ENCODE results near the gene GGTLC1.
"Not testable (repeated sequence)": the region's sequence is repeated elsewhere in the genome, so short reads cannot be mapped to it uniquely, and the experiment has no call there.

The GGTLC1 gene

DNA sequence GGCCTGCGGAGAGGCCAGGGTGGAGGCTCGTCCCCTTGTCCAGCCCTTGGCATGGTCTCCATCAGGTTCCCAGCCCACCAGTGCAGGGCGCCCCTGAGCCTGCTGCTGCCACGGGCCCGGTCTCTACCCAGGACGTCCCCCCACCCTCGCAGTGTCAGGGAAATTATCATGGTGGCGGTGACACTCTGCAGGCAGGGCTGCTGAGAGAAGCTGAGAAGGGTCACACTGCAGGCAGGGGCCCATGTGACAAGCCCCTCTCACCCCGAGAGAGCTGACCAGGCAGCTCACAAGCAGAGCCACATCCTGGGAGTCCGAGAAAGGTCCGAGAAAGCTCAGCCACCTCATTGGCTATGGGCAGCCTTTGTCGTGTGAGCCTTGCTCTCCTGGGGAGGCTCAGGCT is 4.9 kb upstream of the GGTLC1 start:
- H3K4me1 ChIP-seq (ENCODE audit: insufficient read depth, low read length, severe bottlenecking); H3F3A ChIP-seq (ENCODE audit: insufficient read depth, low read length); H4K20me1 ChIP-seq (ENCODE audit: insufficient read depth, low read length); H3K4me2 ChIP-seq (ENCODE audit: low read length); H3K79me2 ChIP-seq (ENCODE audit: insufficient read depth, low read length); H3K4me3 ChIP-seq (ENCODE audit: low read depth, low read length, poor library complexity, severe bottlenecking); H3K9ac ChIP-seq (ENCODE audit: low read length); H3K9me3 ChIP-seq (ENCODE audit: low read length); H3K36me3 ChIP-seq (ENCODE audit: insufficient read depth, low read length); H3K27ac ChIP-seq (ENCODE audit: low read depth, low read length, poor library complexity, severe bottlenecking); H3K27me3 ChIP-seq (ENCODE audit: insufficient read depth, low read length); H2AFZ ChIP-seq (ENCODE audit: low read length); H3K9me2 ChIP-seq (ENCODE audit: low read depth, low read length): not testable (repeated sequence)

DNA sequence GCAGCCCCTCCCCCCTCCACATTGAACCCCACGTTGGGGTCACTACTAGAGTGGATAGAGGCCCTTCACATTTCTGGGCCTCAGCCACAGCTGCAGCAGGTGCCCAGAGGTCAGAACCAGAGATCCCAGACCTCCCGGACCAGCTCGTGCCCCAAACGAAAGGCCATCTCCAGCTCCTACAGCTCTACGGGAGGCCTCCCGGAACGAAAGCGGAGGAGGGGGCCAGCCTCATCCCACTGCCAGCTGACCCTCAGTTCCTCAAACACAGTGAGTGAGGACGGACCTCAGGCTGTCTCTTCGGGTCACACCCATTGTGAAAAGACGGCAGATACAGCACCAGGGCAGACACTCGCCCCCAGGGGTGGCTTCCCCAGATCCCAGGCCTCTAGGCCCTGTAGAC is 1.7 kb upstream of the GGTLC1 start:
- not testable (repeated sequence) for H3K9me3 ChIP-seq (ENCODE audit: low read length); H3K27me3 ChIP-seq (ENCODE audit: insufficient read depth, low read length); H3K9ac ChIP-seq (ENCODE audit: low read length); H3K4me2 ChIP-seq (ENCODE audit: low read length); H3F3A ChIP-seq (ENCODE audit: insufficient read depth, low read length); H3K4me3 ChIP-seq (ENCODE audit: low read depth, low read length, poor library complexity, severe bottlenecking); H3K9me2 ChIP-seq (ENCODE audit: low read depth, low read length); H3K36me3 ChIP-seq (ENCODE audit: insufficient read depth, low read length); H3K4me1 ChIP-seq (ENCODE audit: insufficient read depth, low read length, severe bottlenecking); H4K20me1 ChIP-seq (ENCODE audit: insufficient read depth, low read length); H3K27ac ChIP-seq (ENCODE audit: low read depth, low read length, poor library complexity, severe bottlenecking); H3K79me2 ChIP-seq (ENCODE audit: insufficient read depth, low read length); H2AFZ ChIP-seq (ENCODE audit: low read length)

DNA sequence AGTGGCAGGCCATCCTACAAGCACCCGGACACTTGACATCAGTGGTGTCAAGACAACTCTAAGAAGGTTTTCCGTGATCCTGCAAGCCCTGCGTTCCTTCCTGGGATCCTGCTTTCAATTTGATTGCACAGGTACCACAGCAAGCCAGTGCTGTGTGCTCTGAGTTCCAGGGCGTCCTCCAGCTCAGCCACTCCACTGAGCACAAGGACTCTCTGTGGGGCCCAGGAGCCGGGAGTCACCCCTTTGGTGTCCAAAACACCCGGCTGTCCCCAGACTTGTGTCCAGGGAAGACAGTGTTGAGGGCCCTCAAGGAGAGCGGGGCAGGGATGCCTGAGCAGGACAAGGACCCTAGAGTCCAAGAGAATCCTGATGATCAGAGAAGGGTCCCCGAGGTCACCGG is 387 bp upstream of the GGTLC1 start:
- H4K20me1 ChIP-seq (ENCODE audit: insufficient read depth, low read length); H3K4me3 ChIP-seq (ENCODE audit: low read depth, low read length, poor library complexity, severe bottlenecking); H3K79me2 ChIP-seq (ENCODE audit: insufficient read depth, low read length); H3F3A ChIP-seq (ENCODE audit: insufficient read depth, low read length); H2AFZ ChIP-seq (ENCODE audit: low read length); H3K27me3 ChIP-seq (ENCODE audit: insufficient read depth, low read length); H3K9ac ChIP-seq (ENCODE audit: low read length); H3K9me3 ChIP-seq (ENCODE audit: low read length); H3K4me1 ChIP-seq (ENCODE audit: insufficient read depth, low read length, severe bottlenecking); H3K9me2 ChIP-seq (ENCODE audit: low read depth, low read length); H3K27ac ChIP-seq (ENCODE audit: low read depth, low read length, poor library complexity, severe bottlenecking); H3K36me3 ChIP-seq (ENCODE audit: insufficient read depth, low read length); H3K4me2 ChIP-seq (ENCODE audit: low read length): not testable (repeated sequence)

DNA sequence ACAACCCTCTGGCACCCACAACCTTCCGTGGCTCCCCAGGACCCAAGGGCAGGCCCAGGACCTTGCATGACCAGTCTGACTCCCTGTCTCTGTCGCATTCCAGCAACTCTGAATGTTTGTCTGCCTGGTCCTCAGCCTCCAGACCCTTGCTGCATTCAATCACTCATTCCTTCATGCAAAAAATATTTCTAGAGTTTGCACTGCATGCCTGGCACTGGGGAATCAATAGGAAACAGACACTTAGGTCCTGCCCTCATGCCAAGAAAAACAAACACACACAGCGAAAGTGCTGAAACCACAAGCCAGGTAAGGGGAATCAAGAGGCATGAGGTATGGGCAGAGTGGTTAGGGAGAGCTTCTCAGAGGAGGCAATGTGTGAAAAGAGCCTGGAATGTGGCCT is 1.9 kb downstream of the GGTLC1 start:
- not testable (repeated sequence) for H4K20me1 ChIP-seq (ENCODE audit: insufficient read depth, low read length)

DNA sequence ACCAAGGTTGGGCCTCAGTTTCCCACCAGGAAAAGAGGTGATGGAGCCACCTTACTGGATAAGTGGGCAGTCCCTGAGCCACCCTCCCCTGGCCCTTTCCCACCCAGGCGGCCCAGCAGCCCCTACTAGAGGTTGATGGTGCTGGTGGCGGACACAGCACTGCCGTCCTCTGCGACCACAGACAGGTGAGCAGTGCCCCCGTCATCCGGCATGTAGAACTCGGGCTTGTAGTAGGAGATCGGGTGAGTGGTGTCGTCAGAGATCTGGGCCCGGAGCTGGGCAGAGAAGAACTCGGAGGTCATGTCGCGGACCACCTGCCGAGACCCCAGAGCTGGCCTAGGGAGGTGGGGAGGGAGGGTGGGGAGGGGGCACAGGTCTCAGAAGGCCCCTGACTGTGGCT is 2.3 kb downstream of the GGTLC1 start:
- not testable (repeated sequence) for H3K27ac ChIP-seq (ENCODE audit: low read depth, low read length, poor library complexity, severe bottlenecking); H3K9me2 ChIP-seq (ENCODE audit: low read depth, low read length); H3K79me2 ChIP-seq (ENCODE audit: insufficient read depth, low read length); H3F3A ChIP-seq (ENCODE audit: insufficient read depth, low read length); H3K36me3 ChIP-seq (ENCODE audit: insufficient read depth, low read length); H3K4me2 ChIP-seq (ENCODE audit: low read length); H3K9me3 ChIP-seq (ENCODE audit: low read length); H3K4me3 ChIP-seq (ENCODE audit: low read depth, low read length, poor library complexity, severe bottlenecking); H3K9ac ChIP-seq (ENCODE audit: low read length); H2AFZ ChIP-seq (ENCODE audit: low read length); H3K4me1 ChIP-seq (ENCODE audit: insufficient read depth, low read length, severe bottlenecking); H4K20me1 ChIP-seq (ENCODE audit: insufficient read depth, low read length); H3K27me3 ChIP-seq (ENCODE audit: insufficient read depth, low read length)

More for the DNA sequence above, 1.9 kb downstream of the GGTLC1 start:
- not testable (repeated sequence) for H3K4me3 ChIP-seq (ENCODE audit: low read depth, low read length, poor library complexity, severe bottlenecking); H3K4me2 ChIP-seq (ENCODE audit: low read length); H3K27me3 ChIP-seq (ENCODE audit: insufficient read depth, low read length); H2AFZ ChIP-seq (ENCODE audit: low read length); H3F3A ChIP-seq (ENCODE audit: insufficient read depth, low read length); H3K9ac ChIP-seq (ENCODE audit: low read length); H3K9me2 ChIP-seq (ENCODE audit: low read depth, low read length); H3K79me2 ChIP-seq (ENCODE audit: insufficient read depth, low read length); H3K9me3 ChIP-seq (ENCODE audit: low read length); H3K4me1 ChIP-seq (ENCODE audit: insufficient read depth, low read length, severe bottlenecking); H3K36me3 ChIP-seq (ENCODE audit: insufficient read depth, low read length); H3K27ac ChIP-seq (ENCODE audit: low read depth, low read length, poor library complexity, severe bottlenecking)

DNA sequence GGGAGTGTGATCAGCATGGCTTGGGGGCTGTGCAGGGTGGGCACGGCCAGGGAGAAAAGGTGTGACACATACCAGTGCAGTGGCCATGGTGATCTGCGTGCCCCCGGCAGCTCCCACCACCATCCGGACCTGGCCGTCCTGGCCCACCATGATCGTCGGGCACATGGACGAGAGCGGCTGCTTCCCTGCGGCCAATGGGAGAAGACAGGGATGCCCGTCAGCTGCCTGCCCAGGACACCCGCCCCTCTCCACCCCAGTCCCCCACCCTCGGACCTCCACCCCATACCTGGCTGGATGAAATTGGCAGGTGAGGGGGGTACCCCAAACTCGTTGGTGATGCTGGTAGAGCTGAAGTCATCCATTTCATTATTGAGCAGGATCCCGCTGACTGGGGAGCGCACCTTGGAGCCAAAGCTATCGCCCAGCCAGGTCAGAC is 2.8 kb downstream of the GGTLC1 start:
- H3K4me1 ChIP-seq (ENCODE audit: insufficient read depth, low read length, severe bottlenecking); H3K9me3 ChIP-seq (ENCODE audit: low read length); H3K36me3 ChIP-seq (ENCODE audit: insufficient read depth, low read length); H2AFZ ChIP-seq (ENCODE audit: low read length); H3K27me3 ChIP-seq (ENCODE audit: insufficient read depth, low read length); H3K79me2 ChIP-seq (ENCODE audit: insufficient read depth, low read length); H3K4me3 ChIP-seq (ENCODE audit: low read depth, low read length, poor library complexity, severe bottlenecking); H4K20me1 ChIP-seq (ENCODE audit: insufficient read depth, low read length); H3K27ac ChIP-seq (ENCODE audit: low read depth, low read length, poor library complexity, severe bottlenecking); H3F3A ChIP-seq (ENCODE audit: insufficient read depth, low read length); H3K9me2 ChIP-seq (ENCODE audit: low read depth, low read length); H3K4me2 ChIP-seq (ENCODE audit: low read length); H3K9ac ChIP-seq (ENCODE audit: low read length): not testable (repeated sequence)

DNA sequence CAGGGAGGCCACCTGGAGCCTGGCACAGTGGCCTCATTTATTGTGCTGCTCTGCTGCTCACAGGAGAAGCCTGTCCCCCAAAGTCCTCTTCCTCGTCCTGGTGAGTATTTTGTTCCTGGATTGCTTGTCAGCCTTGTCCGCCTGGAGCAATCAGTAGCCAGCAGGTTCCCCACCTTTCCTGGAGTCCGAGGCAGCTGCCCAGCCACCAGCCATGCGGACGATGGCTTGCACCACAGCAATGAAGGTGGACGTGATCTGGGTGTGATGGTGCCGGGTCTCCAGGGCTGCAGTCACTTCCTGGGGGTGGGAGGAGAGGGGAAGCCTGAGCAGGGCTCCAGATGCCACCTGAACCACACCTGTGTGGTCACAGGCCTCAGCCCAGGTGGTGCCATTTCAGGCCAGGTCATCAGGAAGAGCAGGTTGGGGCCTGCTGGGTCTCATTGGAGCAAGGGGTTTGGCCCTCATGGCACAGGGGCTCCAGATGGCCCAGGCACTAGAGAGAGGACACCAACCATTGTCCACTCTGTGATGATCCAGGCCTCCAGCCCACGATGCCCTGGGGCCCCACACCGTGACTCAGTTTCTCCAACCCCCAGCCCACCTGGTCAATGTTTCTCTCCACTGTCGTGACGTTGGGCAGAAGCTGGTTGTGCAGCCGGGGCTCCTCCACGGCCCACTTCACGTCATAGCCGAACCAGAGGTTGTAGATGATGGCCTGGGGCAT is 3.4 kb downstream of the GGTLC1 start:
- H3K36me3 ChIP-seq (ENCODE audit: insufficient read depth, low read length); H3K9me2 ChIP-seq (ENCODE audit: low read depth, low read length); H2AFZ ChIP-seq (ENCODE audit: low read length); H4K20me1 ChIP-seq (ENCODE audit: insufficient read depth, low read length); H3K4me1 ChIP-seq (ENCODE audit: insufficient read depth, low read length, severe bottlenecking); H3K9me3 ChIP-seq (ENCODE audit: low read length); H3K4me2 ChIP-seq (ENCODE audit: low read length); H3K9ac ChIP-seq (ENCODE audit: low read length); H3K27ac ChIP-seq (ENCODE audit: low read depth, low read length, poor library complexity, severe bottlenecking); H3K4me3 ChIP-seq (ENCODE audit: low read depth, low read length, poor library complexity, severe bottlenecking); H3K27me3 ChIP-seq (ENCODE audit: insufficient read depth, low read length); H3K79me2 ChIP-seq (ENCODE audit: insufficient read depth, low read length); H3F3A ChIP-seq (ENCODE audit: insufficient read depth, low read length): not testable (repeated sequence)

DNA sequence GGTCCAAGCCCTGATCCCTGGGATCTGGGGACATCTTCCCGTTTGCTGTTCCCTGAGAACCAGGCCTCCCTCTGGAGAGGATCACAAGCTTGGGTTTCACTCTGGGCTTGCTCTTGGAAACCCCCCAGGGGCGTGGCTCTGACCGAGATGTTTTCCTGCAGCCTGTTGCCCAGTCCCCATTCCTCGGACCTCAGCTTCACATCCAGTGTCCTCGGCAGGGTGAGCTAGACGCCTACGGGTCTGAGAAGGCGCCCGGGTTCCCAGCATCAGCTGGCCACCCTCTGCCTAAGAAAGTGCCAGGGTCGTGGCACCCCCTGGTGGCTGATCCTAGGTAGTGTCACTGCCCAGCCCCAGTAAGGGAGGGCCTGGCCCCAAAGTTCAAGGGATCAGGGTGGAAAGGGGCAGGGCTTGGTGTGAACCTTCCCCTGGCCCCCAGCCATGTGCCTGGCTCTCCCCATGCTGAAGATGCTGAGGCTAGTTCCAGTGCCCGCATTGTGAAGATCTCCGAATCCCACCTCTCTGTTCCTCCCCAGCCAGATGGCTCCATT is 4.0 kb downstream of the GGTLC1 start:
- not testable (repeated sequence) for H4K20me1 ChIP-seq (ENCODE audit: insufficient read depth, low read length); H3F3A ChIP-seq (ENCODE audit: insufficient read depth, low read length); H3K4me1 ChIP-seq (ENCODE audit: insufficient read depth, low read length, severe bottlenecking); H3K9me2 ChIP-seq (ENCODE audit: low read depth, low read length); H2AFZ ChIP-seq (ENCODE audit: low read length); H3K4me3 ChIP-seq (ENCODE audit: low read depth, low read length, poor library complexity, severe bottlenecking); H3K4me2 ChIP-seq (ENCODE audit: low read length); H3K27ac ChIP-seq (ENCODE audit: low read depth, low read length, poor library complexity, severe bottlenecking); H3K79me2 ChIP-seq (ENCODE audit: insufficient read depth, low read length); H3K36me3 ChIP-seq (ENCODE audit: insufficient read depth, low read length); H3K9ac ChIP-seq (ENCODE audit: low read length); H3K27me3 ChIP-seq (ENCODE audit: insufficient read depth, low read length); H3K9me3 ChIP-seq (ENCODE audit: low read length)

All from OCI-LY1 (cell line).